Endothelial cell of coronary artery (primary cell): Measurements from ENCODE around the gene ADIRF. TPM values are rescaled to one million over a fixed set of nuclear protein-coding genes. Genes with fewer than 3 reads are reported as not detected.

ENCODE experiments used
- total RNA-seq: library from RNA; depleted of rRNA; stranded (reverse); fragments of >200 nt; gene quantifications from 2 replicates; pipeline ENCODE4 v1.2.3, GENCODE V29; 2014

ADIRF gene
- 21.6 and 26.6 TPM in 2 replicates for total RNA-seq

GRCh38 chr10:86968271-86968993 lies at the start of gene ADIRF:
ADIRF (plus strand) TSS chr10:86968482; CDS start chr10:86968545, 63 bp downstream.

GRCh38 chr10:86957471-86958115 lies 10.7 kb upstream of the ADIRF start, which contains the start of gene MMRN2:
MMRN2 (minus strand) TSS chr10:86957615; CDS start chr10:86957541, 74 bp downstream.

GRCh38 chr10:86958116-86958900 lies 10.0 kb upstream of the ADIRF start, which contains the start of gene SNCG:
SNCG (plus strand) TSS chr10:86958599; CDS start chr10:86958698, 99 bp downstream.

GRCh38 chr10:87020056-87020455 lies 51.8 kb downstream of the ADIRF start, which contains the start of gene FAM25A:
FAM25A (plus strand) TSS chr10:87020294; CDS start chr10:87020325, 31 bp downstream.

Other genes with a start within 250 kb of the ADIRF start
- 6.3 and 10.7 TPM in 2 replicates for gene BMPR1A, start 211.9 kb upstream of the ADIRF start, total RNA-seq
- 316 and 430 TPM in 2 replicates for gene MMRN2, start 10.9 kb upstream of the ADIRF start, total RNA-seq
- 74.1 and 90.4 TPM in 2 replicates for gene SNCG, start 9.9 kb upstream of the ADIRF start, total RNA-seq
- gene FAM25A, start 51.8 kb downstream of the ADIRF start, total RNA-seq = not detected in 2 replicates
- gene GLUD1, start 126.4 kb downstream of the ADIRF start, total RNA-seq = 172 and 229 TPM in 2 replicates
- gene SHLD2, start 126.7 kb downstream of the ADIRF start, total RNA-seq = 18.6 and 19.1 TPM in 2 replicates